GM10266 (cell line): ENCODE data around the gene CRYBA4.

Experiments
- DNase-seq: peaks from one replicate; pipeline ENCODE4 v3.0.0; 2012; ENCODE audit errors: extremely low spot score
- TF ChIP-seq, protein P1 (sequence below): IDR thresholded peaks from 2 replicates; pipeline ENCODE4 v1.5.1; 2012; ENCODE audit warnings: mild to moderate bottlenecking, low read depth; ENCODE audit not compliant: control insufficient read depth, insufficient read depth; ENCODE audit errors: missing control alignments

CRYBA4 gene

DNA sequence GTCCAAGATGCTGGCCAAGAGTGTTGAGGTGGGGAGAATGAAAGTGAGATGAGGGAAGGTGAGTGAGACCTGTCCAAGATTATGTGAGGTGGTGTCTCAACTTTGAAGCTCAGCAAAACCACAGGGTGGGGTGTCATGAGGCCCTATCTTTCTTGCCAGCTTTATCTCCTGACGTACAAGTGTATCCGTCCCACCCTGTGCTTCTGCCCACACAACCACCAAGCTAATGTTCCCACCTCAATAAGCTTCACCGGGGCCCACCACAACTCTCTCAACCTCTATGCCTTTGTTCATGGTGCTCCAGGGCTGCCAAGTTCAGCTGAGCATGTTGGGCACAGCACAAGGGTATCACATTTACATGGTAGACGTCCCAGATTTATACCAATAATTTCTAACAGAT, 24.7 kb upstream of the CRYBA4 start:
- TF ChIP-seq, protein P1, sequence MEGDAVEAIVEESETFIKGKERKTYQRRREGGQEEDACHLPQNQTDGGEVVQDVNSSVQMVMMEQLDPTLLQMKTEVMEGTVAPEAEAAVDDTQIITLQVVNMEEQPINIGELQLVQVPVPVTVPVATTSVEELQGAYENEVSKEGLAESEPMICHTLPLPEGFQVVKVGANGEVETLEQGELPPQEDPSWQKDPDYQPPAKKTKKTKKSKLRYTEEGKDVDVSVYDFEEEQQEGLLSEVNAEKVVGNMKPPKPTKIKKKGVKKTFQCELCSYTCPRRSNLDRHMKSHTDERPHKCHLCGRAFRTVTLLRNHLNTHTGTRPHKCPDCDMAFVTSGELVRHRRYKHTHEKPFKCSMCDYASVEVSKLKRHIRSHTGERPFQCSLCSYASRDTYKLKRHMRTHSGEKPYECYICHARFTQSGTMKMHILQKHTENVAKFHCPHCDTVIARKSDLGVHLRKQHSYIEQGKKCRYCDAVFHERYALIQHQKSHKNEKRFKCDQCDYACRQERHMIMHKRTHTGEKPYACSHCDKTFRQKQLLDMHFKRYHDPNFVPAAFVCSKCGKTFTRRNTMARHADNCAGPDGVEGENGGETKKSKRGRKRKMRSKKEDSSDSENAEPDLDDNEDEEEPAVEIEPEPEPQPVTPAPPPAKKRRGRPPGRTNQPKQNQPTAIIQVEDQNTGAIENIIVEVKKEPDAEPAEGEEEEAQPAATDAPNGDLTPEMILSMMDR = no peak
- DNase-seq = no peak

DNA sequence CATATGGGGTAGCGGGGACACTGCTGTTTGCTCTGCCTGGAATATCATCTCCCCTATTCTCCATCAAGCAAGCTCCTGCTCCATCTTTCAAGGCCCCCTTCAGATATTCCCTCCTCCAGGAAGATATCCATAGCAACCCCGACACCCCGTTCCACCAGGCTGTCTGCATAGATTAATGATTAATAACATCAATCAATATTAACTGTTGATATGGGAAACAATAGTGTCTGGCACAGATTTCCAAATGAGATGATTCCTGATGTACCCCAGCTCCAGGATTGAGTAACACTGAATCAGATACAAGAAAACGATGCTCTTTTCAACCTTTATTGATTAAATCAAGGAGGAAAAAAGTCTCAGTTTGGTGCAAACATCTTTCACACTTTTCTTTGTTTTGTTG, 24.3 kb upstream of the CRYBA4 start:
- DNase-seq = no peak
- TF ChIP-seq, protein P1 = no peak

DNA sequence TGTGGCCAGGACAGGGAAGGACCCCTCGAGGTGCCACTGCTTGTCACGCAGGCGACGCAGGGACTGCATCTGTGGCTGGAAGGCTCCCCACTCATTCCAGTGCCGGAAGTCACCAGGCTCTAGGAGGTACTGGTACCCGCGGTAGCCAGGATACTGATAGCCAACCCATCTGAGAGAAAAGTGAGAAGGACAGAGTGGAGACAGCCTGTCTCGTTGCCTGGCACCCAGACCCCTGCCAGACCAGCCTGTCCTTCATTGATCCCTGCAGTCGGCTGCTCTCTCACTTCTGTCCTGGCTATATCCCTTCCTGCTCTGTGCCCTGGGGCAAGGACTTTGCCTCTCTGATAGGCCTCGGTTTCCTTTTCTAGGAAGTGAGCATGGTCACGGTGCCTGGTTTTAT, 22.3 kb upstream of the CRYBA4 start:
- DNase-seq = no peak

DNA sequence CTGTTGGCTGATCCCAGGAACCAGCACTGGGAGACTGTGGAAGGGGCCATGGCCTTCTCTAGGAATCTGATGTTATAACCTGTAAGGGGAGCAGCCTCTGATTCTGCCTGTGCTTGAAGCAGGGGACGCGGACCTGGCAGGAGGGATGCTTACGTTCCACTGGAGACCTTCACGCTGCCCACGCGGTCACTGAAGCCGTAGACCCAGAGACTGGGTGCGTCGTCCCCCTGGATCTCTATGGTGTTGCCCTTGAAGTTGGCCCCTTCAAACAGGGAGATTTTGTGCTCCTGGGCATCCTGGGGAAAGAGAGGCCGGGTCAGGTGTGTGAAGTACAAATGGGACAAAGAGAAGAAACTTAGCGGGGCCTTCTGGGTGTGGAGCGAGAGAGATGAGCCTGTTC, 20.0 kb upstream of the CRYBA4 start:
- TF ChIP-seq, protein P1 = no peak
- DNase-seq = no peak

More for the DNA sequence above, 22.3 kb upstream of the CRYBA4 start:
- TF ChIP-seq, protein P1 = no peak

DNA sequence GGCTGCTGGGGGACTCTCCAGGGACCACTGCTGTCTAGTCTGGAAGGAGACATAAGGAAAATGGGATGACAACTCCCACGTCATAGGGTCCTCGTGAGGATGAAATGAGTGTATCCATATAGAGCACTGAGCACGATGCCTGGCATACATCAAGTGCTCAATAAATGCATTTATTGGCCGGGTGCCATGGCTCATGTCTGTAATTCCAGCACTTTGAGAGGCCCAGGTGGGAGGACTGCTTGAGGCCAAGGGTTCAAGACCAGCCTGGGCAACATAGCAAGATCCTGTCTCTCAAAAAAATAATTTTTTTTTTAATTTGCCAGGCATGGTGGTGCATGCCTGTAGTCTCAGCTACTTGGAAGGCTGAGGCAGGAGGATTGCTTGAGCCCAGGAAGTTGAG, 19.6 kb upstream of the CRYBA4 start:
- TF ChIP-seq, protein P1 = no peak
- no peak for DNase-seq

DNA sequence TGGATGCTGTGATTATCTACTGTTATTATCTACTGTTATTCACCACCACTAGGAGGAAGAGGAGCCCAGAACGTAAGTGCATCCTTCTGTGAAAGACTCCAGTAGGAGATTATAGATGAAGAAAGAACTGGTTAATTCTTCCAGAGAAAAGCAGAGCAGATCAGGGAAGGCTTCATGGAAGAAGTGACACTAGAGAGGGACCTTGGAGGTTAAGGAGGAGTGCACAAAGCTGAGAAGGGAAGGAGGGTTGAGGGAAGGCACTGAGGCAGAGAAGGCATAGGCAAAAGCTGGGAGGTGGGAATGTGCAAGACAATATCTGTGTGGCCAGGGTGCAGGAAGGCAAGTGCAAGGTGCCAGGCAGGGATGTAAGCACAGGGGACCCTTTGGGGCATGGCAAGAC, 17.4 kb upstream of the CRYBA4 start:
- no peak for DNase-seq
- TF ChIP-seq, protein P1 = no peak

DNA sequence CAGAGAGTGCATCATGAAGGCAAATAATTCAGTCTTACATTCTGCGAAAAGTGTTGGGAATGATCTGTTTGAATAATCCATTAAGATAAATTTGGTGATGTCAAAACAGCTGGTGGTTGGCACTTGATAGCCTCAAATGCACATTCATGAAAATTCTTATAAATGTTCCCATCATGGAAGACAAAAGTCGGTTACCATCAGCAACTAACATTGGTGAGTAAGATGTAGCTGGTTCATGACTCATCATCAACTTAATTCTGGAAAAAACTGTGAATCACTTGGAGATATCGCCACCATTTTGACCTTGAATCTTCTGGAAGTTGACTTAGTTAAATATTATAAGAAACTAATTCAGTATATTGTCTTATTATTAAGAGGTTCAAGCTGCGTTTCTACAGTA, 15.2 kb upstream of the CRYBA4 start:
- TF ChIP-seq, protein P1 = no peak
- no peak for DNase-seq

DNA sequence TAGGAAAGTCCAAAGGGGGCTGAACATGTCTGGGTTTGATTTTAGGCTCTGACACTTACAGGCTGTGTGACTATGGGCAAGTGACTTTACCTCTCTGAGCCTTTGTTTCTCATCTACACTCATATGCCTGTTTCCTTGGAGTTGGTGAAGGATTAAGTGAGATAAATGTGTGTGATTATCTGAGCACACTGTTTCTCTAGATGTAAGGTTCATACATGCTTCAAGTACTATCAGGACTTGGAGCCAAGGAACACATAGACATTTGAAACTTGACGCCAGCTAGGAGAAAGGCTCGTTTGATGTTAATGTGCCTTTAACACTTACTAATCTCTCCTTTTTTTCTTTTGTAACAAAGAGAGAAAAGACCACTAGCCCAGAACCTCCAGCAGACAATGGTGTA, 13.6 kb upstream of the CRYBA4 start:
- DNase-seq = no peak
- TF ChIP-seq, protein P1 = no peak
